HG03066 (cell line): ENCODE results near the gene IL19.
"Not testable (repeated sequence)": the region's sequence is repeated elsewhere in the genome, so short reads cannot be mapped to it uniquely, and the experiment has no call there.

Experiments used
- ATAC-seq: cut with Tn5 transposase; IDR thresholded peaks from one replicate; pipeline ENCODE4 v1.9.1; 2021; ENCODE audit warnings: low read depth; ENCODE audit not compliant: unreplicated experiment

Gene IL19

DNA sequence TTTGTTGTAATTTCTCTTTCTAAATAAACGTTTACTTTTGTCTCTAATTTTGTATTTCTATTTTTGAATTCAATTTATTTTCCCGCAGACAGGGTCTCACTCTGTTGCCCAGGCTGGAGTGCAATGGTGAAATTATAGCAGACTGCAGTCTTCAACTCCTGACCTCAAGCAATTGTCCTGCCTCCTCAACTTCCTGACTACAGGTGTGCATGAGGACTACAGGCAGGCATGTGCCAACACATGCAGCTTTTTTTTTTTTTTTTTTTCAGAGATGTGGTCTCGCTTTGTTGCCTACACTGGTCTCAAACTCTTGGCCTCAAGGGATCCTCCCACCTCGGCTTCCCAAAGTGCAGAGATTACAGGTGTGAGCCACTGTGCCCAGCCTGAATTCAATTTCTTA is 58.2 kb downstream of the IL19 start:
- no peak for ATAC-seq

DNA sequence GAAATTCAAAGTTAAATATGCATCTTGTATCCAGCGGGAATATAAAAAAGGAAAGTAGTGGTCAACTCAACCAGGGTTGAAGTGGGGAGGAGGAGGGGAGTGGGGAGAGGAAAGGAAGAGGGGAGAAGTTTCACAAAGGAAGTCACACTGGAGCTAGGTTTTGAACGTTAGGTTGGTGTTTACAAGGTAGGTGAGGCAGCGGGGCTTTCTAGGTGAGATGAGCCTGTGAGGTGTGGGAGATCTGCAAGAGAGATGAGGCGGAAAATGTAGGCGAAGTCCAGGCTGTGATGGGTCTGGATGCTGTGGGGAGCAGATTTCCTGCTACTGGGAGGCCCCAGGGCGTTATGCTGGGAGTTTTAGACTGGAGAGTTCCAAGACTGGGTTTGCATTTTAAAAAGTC is 58.7 kb downstream of the IL19 start:
- no peak for ATAC-seq

DNA sequence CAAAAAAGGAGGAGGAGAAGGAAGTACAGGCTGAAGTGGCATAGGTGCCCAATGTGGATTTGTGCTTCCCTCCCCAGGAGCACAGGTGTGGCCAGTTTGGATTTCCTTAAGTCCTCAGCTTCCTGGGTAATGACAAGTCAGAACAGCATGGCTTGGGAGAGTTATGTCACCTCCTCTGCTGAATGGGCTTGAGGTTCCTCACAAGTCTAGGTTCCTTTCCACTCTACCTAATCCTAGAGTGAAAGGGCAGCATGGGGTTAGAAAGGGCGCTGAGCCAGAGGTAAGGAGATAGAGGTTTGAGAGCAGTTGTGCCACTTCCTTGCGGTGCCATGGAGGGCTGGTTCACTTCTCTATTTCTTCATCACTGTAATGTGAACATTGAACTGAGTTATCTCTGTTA is 59.3 kb downstream of the IL19 start:
- no peak for ATAC-seq

DNA sequence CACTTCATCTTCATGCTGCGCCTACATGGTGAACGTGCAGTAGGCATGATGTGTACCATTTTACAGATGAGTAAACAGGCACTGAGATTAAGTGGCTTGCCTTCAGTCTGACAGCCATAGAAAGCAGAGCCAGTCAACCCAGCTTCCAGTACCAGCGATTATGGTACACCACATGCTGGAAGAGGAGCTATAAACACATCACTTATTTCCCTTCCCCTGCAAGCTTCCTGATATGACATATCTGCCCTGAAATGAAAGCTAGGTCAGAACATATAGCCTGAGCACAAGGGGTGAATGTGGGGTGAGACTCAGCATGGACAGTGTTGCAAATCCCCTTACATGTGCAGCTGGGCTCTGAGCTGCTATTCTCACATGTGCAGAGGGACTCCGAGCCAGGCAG is 61.1 kb downstream of the IL19 start:
- ATAC-seq, result no peak

DNA sequence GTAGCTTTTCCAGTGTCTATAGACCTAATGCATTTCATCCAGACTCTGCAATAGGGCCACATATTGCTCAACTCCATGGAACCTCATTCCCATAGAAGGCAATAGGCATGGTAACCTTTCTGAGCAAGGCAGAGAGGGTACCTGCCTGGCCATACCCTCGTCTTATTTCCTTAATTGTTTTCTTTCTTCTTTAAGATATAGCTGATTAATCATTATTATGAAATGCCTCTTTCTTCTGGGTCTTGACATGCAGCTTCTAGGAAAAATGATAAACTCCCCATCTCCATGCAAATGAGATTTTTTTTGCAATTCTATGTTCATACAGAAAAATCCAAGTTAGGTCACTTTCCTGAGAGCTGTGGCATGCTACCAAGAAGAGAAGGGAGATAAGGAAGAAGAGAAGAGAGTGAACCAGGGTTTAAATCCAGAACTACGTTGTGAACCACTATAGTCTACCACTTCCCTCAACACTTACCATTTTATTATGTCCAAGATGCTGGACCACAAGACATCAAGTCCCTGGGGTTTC is 61.8 kb downstream of the IL19 start:
- no peak for ATAC-seq

DNA sequence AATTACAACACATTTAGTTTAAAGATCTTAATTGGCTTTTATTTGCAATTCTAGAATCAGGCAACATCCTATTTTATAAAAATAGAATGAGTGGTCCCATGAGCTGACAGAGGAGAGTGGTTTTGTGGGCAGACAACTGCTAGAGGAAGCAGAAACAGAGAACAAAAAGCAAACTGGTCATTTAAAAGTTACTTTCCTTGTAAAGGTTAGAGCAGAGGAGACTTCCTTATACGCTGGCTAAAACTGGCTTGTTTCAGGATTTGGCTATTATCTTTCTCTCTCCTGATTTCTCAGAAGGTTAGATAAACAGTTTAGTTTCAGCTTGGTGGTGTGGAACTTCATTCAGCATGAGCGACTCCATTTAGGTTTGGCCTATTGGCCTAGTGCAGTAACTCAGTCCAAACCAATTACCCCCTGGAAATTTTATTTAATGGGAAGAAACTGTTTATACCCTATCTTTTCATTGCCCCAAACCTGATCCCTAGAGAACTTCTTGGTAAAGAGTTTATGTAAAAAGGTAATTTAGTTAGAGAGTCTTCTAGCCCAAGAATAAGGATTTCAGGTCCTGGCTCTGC is 62.6 kb downstream of the IL19 start:
- ATAC-seq, result no peak

DNA sequence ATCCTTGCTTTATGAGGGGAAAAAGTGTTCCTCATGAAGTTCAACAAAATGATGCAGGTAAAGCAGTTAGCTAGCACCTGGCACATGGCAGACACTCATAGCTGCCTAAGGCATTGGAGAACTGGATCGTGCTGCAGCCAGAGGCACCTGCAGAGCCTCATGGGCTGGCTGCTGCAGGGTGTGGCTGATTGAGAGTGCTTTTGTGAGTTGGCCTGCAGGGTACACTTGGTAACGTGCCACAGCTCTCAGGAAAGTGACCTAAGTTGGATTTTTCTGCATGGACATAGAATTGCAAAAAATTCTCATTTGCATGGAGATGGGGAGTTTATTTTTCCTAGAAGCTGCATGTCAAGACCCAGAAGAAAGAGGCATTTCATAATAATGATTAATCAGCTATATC is 63.2 kb downstream of the IL19 start:
- ATAC-seq, result no peak

DNA sequence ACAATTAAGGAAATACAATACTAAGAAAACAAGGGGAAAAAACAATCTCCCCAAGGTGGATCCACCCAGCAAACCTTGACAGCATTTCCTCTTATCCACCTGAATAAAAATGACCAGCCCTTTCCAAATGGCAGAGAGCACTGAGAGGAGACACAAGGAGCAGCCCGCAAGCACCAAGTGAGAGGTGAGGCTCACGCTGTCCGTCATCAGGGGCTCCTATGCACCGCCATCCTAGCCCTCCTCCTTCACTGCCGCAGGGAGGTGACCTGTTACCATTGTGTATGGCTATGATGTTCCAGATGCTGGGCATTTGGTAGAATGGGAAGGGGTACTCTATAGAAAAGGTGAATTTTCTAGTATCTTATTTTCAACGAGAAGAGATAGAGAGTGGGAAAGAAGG is 63.6 kb downstream of the IL19 start:
- no peak for ATAC-seq

DNA sequence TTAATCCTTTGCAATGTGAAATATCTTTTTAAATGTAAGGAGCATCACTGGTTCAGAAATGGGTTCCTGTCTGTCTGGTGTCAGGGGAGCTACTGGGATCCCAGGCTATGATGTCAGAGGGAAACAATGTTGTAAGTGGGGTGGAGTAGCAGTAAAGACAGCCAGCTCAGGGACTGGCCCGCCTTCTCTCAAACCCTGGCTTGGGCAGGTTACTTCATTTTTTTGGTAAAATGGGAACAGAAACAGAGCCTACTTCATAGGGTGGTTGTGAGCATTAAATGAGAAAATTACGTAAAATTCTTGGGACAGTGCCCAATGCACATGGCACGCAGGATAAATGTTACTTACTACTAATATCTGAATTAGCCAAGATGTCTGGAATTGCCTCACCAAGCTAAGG is 64.1 kb downstream of the IL19 start:
- no peak for ATAC-seq

DNA sequence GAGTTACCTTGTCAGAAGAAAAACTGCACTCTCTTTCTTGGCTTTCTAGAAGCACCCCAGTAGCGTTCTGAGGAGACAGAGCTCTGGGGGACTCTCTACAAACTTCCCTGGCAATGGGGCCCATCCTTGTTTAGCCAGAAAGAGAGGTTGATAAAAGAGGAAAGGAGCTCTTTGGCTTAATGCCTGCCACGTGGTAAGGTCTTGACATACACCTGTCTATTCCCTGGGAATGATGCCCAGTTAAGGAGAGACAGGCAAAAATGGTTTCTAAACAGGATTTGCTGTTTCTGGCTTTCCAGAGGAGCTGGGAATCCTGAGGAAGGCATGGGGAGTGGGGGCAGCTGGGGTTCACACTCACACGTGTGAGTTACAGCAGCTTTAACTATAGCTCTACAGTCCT is 64.6 kb downstream of the IL19 start:
- no peak for ATAC-seq

DNA sequence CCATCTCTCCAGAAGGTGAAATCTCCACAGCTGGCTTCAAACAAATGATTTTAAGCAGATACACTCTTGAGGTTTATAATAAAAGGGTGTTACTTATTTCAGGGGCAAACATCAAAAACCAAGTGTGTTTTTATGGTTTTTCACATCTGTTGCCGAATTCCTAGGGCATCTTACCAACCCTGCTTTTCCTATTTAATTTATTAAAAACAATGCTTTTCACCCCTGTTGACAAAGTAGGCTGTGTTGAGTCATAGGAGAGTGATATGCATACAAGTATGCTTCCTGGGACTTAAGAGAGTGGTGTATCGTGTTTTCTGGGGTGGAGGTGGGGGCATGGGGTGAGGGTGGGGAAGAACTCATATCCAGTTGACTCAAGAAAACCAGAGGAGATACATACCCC is 65.5 kb downstream of the IL19 start:
- no peak for ATAC-seq

DNA sequence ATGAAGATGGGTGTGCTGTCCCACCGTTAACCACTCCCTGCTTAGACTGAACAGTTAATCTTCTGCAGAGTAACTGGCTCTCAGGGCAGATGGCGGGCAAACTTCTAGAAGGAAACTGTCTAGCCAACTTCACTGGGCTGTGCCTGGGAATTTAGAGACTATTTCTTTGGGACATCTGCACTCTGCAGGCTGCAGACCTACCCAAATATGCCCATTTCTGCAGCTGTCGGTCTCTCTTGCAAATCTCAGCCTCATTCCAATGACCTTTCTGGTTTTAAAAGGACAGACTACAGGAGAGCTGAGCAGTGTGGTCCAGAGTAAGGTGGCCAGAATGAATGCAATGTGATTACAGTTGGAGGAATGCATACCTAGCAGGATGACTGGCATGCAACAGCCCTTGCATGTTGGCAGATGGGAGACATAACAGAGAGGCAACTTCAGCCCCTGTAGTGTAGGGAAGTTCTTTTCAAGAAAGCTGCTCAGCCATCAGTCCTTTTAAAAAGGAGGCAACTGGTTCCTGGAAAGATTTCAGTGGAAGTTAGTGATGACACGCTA is 68.5 kb downstream of the IL19 start:
- ATAC-seq, result no peak

DNA sequence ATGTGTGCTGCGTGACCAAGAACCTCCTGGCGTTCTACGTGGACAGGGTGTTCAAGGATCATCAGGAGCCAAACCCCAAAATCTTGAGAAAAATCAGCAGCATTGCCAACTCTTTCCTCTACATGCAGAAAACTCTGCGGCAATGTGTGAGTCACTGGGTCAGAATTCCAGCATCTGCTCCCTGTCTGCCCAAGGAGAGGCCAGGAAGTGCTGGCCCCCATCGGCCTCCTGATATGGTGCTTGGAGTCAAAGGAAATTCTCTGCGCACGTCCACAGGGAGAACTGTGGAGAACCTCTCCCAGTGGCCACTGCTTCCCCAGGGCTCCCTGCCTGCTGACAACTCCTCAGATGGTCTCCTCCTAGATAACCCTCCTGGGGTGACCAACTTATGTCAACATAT is 69.3 kb downstream of the IL19 start:
- ATAC-seq, result no peak

DNA sequence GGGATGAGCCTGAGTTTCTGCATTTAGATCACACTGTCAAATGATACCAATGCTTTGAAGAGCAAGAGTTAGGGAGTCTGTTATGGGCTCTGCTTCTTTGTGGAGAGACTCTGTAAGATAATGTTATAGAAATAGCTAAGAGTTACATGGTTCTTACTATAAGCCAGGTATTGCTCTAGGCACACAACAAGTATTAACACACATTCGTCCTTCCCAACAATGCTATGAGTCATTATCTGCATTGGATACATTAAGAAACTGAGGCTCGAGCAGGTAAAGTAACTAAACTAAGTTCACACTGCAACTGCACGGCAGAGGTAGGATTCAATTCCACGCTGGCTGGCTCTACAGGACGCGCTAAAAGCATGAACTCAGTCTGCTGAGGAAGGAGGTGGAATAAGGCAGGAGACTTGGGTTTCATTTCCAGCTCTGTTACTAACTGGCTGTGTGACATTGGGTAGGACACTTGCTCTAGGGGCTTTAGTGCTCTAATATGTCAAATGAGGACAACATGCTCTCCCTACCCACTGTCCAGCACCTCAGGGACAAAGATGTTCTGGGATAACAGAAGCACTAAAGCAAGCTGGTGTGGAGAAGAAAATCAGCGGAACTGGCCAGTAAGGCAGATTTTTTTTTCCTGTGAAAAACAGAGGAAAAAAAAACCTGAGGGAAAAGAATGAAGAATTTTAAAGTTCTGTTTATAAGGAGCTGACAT is 71.2 kb downstream of the IL19 start:
- no peak for ATAC-seq

DNA sequence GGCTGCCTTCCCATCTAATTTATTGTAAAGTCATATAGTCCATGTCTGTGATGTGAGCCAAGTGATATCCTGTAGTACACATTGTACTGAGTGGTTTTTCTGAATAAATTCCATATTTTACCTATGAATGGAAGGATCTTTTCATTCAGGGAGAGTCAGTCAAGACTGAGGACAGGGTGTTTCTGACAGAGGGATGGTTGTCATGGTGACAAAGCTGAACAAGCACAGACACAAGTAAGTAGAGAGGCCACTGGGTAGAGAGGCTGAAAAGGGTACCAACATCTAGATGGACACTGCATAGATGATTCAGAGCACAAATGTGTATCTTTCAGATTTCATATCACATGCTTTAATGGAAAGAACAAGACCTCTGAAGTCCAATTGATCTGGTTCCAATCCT is 72.3 kb downstream of the IL19 start:
- no peak for ATAC-seq

DNA sequence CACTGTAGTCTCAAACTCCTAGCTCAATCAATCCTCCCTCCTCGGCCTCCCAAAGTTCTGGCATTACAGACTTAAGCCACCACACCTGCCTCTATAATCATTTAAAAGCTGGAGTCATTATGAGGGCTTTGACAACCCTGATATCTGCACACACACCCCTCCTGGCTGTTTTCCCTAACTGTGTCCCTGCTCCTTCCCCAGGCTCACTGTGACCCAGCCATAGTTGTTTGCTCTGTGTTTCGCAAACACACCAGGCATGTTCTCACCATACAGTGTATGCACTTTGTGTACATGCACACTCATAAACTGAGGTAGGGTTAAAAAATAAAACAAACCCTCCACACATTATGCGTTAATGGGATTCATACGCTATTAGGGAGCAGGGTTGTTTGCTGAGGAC is 73.1 kb downstream of the IL19 start:
- ATAC-seq, result no peak

DNA sequence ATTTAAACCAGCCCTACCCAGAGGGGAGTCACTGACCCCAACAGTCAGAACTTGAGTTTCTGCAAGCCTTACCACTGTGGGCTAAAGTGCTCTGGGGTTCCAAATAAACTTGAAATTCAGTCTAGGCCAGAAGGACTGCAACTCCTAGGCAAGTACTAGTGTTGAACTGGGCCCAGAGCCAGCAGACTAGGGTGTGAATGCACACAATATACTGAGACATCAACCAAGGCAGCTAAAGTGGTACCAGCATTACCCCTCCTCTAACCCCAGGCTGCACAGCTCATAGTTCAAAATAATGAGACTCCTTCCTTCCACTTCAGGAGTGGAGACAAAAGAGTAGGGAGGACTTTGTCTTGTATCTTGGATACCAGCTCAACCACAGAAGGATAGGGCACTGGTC is 75.9 kb downstream of the IL19 start:
- no peak for ATAC-seq

DNA sequence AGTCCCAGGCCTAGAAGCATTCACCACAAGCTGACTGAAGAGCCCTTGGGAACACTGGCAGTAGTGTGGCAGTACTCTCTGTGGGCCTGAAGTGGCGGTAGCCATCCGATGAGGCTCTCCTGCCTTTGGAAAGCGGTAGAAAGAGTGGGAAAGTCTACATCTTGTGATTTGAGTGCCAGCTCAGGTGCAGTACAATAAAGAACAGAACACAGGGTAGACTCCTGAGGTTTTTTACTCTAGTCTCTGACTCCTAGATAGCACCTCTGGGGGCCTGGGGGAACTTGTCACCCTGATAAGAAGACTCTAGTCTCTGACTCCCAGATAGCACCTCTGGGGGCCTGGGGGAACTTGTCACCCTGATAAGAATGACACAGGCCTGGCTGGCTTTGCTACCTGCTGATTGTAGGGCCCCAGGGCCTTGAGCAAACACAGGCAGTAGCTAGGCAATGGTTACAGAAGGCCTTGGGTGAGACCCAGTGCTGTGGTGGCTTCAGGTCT is 76.8 kb downstream of the IL19 start:
- no peak for ATAC-seq

DNA sequence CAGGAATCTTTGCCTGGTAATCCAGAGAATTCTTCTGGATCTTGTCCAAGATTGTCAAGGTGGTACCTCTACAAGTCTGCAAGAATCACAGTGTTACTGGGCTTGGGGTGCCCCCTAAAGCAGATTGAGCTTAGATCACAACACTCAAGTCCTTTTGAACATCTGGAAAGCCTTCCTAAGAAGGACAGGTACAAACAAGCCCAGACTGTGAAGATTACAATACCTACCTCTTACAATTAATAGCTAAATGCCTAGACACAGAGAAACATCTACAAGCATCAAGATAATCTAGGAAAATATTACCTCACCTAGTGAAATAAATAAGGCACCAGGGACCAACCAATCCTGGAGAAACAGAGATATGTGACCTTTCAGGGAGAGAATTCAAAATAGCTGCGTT is 77.4 kb downstream of the IL19 start:
- ATAC-seq, result no peak

DNA sequence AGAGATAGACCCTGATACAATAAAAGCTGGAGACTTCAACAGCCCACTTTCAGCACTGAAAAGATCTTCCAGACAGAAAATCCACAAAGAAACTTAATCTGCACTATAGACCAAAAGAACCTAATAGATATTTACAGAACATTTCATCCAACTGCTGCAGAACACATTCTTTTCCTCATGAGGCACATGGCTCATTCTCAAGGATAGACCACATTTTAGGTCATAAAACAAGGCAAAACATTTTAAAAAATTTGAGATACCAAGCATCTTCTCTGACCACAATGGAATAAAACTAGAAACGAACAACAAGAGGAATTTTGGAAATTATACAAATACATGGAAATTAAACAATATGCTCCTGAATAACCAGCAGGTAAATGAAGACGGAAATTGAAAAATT is 79.8 kb downstream of the IL19 start:
- ATAC-seq, result no peak

DNA sequence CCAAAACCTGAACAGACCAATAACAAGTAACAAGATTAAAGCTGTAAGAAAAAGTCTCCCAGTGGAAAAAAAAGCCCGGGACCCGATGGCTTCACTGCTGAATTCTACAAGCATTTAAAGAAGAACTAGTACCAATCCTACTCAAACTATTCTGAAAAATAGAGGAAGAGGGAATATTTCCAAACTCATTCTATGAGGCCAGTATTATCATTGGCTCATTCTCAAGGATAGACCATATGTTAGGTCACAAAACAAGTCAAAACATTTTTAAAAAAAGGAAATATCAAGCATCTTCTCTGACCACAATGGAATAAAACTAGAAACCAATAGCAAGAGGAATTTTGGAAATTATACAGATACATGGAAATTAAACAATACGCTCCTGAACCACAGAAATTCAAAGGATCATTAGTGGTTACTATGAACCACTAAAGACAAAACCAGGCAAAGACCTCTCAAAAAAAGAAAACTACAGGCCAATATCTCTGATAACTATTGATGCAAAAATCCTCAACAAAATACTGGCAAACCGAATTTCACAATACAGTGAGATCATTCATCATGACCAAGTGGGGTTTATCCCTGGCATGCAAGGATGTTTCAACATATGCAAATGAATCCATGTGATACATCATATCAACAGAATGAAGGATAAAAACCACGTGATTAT is 80.9 kb downstream of the IL19 start:
- no peak for ATAC-seq

DNA sequence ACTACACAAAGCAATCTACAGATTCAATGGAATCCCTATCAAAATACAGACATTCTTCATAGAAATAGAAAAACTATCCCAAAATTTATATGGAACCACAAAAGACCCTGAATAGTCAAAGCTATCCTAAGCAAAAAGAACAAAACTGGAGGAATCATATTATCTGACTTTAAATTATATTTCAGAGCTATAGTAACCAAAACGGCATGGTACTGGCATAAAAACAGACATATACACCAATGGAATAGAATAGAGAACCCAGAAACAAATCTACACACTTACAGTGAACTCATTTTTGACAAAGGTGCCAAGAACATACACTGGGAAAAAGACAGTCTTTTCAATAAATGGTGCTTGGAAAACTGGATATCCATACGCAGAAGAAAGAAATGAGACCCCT is 82.1 kb downstream of the IL19 start:
- not testable (repeated sequence) for ATAC-seq
